SH-SY5Y (cell line): ENCODE measurements around the gene ASB6.

Experiments used
- GATA2 ChIP-seq: IDR thresholded peaks from 2 replicates; pipeline ENCODE4 v1.6.1; 2011; ENCODE audit warnings: mild to moderate bottlenecking, low read depth, low read length
- GATA3 ChIP-seq: IDR thresholded peaks from 2 replicates; pipeline ENCODE4 v1.6.1; 2011; ENCODE audit warnings: low read depth, mild to moderate bottlenecking, low read length, moderate library complexity

DNA sequence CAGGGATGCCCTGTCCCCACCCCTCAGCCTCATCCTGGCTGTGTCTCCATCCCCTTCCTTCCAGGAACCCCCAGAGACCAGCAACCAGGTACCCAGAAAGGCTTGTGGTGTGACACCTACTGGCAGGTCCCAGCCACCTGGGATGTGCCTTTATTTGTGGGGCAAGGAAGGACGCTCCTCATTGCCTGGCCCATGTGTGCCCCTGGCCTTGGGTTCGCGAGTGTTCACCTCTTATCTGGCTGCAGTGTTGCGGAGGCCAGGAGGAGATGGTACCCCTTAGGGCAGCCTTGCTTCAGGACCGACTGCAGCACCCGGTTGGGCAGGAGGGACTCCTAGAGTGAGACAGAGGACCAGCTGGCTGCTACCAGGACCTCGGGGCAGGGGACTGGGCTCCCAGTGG is 29.8 kb downstream of the ASB6 start:
- TF ChIP-seq GATA3 (no peak), GATA2 (no peak)
